AG04450 (cell line): ENCODE results near the gene MEAF6. TPM values are rescaled to one million over a fixed set of nuclear protein-coding genes. Genes with fewer than 3 reads are reported as not detected.

Source experiments
- CTCF ChIA-PET: fragments of 300-600, 350-600 bp; formaldehyde crosslinking; extraction: SDS; loops from one replicate; lab custom pipeline; 2022; ENCODE audit warnings: antibody characterized with exemption, inconsistent platforms; lab: Charles Lee
- POLR2A ChIA-PET: fragments of 350-600 bp; formaldehyde crosslinking; extraction: SDS; loops from one replicate; lab custom pipeline; 2021; ENCODE audit warnings: antibody characterized with exemption, inconsistent platforms; lab: Yijun Ruan, JAX
- DNase-seq: peaks from one replicate; pipeline ENCODE4 v3.0.0-alpha.2; 2011; ENCODE audit warnings: low read depth, low spot score
- H3K27ac ChIP-seq: one replicate; pipeline ENCODE4 v1.5.1; 2012; ENCODE audit warnings: low read depth, low read length, control low read depth
- H3K27me3 ChIP-seq: one replicate; pipeline ENCODE4 v1.6.0; 2012; ENCODE audit warnings: low read length; ENCODE audit not compliant: control insufficient read depth, insufficient read depth
- H3K4me3 ChIP-seq: 2 replicates; pipeline ENCODE4 v1.5.1; 2011; ENCODE audit warnings: mild to moderate bottlenecking, low read depth, low read length, control low read depth
- H3K9me3 ChIP-seq: 2 replicates; pipeline ENCODE4 v1.5.1; 2012; ENCODE audit warnings: low read length; ENCODE audit not compliant: control insufficient read depth, insufficient read depth
- polyA plus RNA-seq: library from polyadenylated mRNA; depleted of rRNA; stranded (reverse); fragments of >200 nt; gene quantifications from 2 replicates; pipeline ENCODE4 v1.2.3, GENCODE V29; 2011
- TF ChIP-seq, protein P1 (sequence below): IDR thresholded peaks from 2 replicates; pipeline ENCODE4 v1.5.1; 2011; ENCODE audit warnings: low read depth, low read length, control low read depth, inconsistent platforms

The MEAF6 gene
- polyA plus RNA-seq, 1 experiment: 69.6 TPM

DNA sequence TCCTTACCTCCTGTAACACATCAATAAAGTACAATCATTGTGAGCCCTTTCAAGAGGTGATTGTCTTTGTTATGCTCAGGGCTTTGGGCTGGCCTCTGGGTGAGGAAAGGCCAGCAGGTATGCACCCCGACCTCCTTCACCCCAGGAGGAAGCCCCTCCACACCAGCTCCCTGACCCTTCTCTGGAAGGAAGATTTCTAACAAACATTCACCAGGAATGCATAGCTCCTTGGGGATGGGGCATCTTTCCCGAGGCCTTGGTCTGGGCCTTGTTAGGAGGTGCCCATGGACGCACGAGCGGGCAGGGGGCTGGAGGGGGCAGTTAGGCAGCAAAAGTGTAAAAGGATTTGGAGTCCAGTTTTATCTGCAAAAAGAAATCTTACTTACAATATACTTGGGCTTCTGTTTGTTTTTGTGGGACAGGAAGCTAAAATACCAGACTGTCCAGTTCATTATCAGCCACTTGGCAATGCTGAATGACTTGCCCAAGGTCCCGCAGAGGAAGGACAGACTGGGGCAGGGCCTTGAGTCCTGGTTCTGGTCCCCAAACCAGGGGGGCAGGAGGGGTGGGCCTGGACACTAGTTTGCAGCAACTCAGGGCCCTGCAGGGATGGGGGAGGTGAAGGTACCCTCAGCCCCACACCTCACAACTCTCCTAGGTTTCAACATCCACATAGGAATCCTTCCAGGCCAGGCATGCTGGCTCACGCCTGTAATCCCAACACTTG, 30.1 kb downstream of the MEAF6 start:
- no peak overlapping the region for H3K27ac ChIP-seq
- no peaks in the 10 kb centered on the region for H3K9me3 ChIP-seq
- no peak overlapping the region for H3K4me3 ChIP-seq
- POLR2A ChIA-PET: interaction anchor here (1.2 to 3.8 kb wide), 3 partner anchors 9 to 34 kb away, joined by 3 to 44 read pairs (median 6); partner anchors contain the start of gene ZC3H12A
- DNase-seq: no peak
- H3K27me3 ChIP-seq: no peaks in the 10 kb centered on the region
- CTCF ChIA-PET: interaction anchor here (0.7 to 6.5 kb wide), 8 partner anchors 8 to 197 kb away, joined by 3 to 180 read pairs (median 22); partner anchors contain the start of genes MEAF6 and ZC3H12A
- TF ChIP-seq, protein P1, sequence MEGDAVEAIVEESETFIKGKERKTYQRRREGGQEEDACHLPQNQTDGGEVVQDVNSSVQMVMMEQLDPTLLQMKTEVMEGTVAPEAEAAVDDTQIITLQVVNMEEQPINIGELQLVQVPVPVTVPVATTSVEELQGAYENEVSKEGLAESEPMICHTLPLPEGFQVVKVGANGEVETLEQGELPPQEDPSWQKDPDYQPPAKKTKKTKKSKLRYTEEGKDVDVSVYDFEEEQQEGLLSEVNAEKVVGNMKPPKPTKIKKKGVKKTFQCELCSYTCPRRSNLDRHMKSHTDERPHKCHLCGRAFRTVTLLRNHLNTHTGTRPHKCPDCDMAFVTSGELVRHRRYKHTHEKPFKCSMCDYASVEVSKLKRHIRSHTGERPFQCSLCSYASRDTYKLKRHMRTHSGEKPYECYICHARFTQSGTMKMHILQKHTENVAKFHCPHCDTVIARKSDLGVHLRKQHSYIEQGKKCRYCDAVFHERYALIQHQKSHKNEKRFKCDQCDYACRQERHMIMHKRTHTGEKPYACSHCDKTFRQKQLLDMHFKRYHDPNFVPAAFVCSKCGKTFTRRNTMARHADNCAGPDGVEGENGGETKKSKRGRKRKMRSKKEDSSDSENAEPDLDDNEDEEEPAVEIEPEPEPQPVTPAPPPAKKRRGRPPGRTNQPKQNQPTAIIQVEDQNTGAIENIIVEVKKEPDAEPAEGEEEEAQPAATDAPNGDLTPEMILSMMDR: no peak

DNA sequence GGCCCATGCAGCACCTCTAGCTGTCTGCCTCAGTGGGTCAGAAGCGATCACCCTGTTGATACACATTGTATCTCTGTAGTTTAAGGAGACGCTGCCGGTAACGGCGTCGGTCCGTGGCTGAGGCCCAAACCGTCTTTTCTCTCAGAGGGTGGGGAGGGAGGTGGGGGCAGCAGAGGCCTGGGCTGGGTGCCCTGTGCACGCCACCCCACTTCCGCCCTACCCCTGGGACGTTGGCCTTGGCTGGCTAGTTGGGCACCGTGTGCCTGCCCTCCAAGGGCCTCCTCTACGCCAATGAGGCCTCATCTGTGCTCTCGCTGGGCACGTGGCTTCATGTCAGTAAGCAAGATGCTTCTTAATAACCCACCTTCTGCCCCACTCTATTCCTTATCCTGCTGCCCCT, 30.8 kb downstream of the MEAF6 start:
- CTCF ChIA-PET: interaction anchor here (0.7 to 6.5 kb wide), 3 partner anchors 29 to 198 kb away, joined by 3 to 180 read pairs (median 40); partner anchors contain the start of gene MEAF6

DNA sequence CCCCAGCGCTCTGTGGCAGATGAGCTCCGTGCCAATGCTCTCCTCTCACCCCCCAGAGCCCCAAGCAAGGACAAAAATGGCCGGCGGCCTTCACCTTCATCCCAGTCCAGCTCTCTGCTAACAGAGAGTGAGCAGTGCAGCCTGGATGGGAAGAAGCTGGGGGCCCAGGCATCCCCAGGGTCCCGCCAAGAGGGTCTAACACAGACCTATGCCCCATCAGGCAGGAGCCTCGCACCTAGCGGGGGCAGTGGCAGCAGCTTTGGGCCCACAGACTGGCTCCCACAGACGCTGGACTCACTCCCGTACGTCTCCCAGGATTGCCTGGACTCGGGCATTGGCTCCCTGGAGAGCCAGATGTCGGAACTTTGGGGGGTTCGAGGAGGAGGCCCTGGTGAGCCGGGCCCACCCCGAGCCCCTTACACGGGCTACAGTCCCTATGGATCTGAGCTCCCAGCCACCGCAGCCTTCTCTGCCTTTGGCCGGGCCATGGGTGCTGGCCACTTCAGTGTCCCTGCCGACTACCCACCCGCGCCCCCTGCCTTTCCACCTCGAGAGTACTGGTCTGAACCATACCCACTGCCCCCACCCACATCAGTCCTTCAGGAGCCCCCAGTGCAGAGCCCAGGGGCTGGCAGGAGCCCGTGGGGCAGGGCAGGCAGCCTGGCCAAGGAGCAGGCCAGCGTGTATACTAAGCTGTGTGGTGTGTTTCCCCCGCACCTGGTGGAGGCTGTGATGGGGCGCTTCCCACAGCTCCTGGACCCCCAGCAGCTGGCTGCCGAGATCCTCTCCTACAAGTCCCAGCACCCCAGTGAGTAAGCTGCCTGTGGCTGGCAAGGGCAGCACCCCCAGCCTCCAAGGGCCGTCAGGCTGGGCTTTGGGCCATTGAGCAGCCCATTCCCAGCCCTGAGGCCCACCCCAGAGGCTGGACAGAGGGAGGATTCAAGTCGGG, 31.5 kb downstream of the MEAF6 start:
- H3K27me3 ChIP-seq: no peaks in the 10 kb centered on the region
- H3K27ac ChIP-seq: peak overlapping the region; percentile 31
- H3K9me3 ChIP-seq: no peaks in the 10 kb centered on the region
- no peak overlapping the region for H3K4me3 ChIP-seq
- ChIA-PET CTCF (no interaction called here), POLR2A (no interaction called here)
- TF ChIP-seq, protein P1: no peak
- DNase-seq: no peak

More for the DNA sequence above, 30.8 kb downstream of the MEAF6 start:
- no peak overlapping the region for H3K27ac ChIP-seq
- no peaks in the 10 kb centered on the region for H3K9me3 ChIP-seq
- DNase-seq: no peak
- no peaks in the 10 kb centered on the region for H3K27me3 ChIP-seq
- no peak overlapping the region for H3K4me3 ChIP-seq
- POLR2A ChIA-PET: no interaction called here
- TF ChIP-seq, protein P1: no peak

DNA sequence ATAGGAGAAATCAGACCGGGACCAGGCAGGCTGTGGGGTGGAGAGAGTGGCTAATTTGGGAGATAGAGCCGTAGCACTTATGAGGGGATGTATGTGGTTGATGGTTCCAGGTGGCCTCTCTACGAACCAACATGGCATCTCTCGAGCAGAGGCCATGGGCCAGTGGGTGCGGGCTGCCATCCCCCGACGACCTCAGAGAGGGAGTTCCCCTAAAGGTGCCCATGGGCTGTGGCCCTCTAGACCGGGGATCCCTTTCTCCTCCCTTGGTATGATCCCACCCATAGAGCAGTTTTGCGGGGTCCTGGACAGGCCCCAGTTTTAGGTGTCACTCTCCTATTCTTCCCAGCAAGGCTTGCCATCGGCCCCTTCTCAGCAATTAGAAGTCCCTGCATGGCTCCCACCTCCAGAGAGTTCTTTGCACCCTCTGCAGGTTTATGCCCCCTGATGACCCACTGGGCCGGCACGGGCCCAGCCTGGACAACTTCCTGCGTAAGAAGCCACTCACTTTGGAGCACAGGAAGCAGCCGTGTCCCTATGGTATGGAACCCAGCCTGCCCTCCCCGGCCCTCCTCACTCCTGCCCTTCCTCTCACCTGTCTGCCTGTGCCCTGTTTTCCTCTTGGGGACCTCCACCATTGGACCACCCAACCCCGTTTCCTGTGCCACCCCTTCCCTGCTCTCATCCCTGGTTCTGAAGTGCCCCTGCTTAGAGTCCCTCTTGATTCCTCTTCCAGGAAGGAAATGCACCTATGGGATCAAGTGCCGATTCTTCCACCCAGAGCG, 32.4 kb downstream of the MEAF6 start:
- ChIA-PET CTCF (no interaction called here), POLR2A (no interaction called here)
- H3K27me3 ChIP-seq: no peaks in the 10 kb centered on the region
- H3K4me3 ChIP-seq: no peak overlapping the region
- no peak for DNase-seq
- H3K9me3 ChIP-seq: no peaks in the 10 kb centered on the region
- TF ChIP-seq, protein P1: no peak
- no peak overlapping the region for H3K27ac ChIP-seq
